ENCODE results near the gene SYTL5.

DNA sequence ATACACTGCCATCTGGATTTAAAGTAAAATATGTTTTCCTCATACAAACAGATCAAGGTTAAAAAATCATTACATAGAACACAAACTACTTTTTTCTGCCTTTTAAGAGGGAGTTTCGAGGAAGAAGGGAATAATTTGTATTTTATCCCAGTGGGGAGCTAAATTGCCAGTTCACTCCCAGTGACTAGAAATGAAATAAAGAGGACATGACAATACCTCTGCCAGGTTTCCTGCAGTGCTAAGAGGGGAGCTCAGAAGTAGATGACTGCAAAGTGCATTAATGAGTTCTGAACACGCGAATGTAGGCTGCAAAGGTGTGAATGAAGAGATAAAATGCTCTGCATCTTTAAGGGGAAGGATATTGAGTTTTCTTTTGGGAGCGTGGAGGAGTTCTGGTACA, 144.6 kb downstream of the SYTL5 start:
- no peak for TF ChIP-seq POLR2A (IDR thresholded peaks at IDR 0.05; ENCODE audit: low read length)
- no peak for TF ChIP-seq GATA1 (IDR thresholded peaks at IDR 0.05; ENCODE audit: low read depth, low read length)

All from erythroblast (primary cell).